HG03159 (cell line): ENCODE measurements around the gene CYP24A1.

ENCODE experiments used
- ATAC-seq: cut with Tn5 transposase; IDR thresholded peaks from one replicate; pipeline ENCODE4 v1.9.1; 2021; ENCODE audit warnings: mild to moderate bottlenecking, moderate library complexity; ENCODE audit not compliant: unreplicated experiment

Gene CYP24A1

GRCh38 chr20:54158856-54159418 lies 14.8 kb downstream of the CYP24A1 start:
- no peak for ATAC-seq

- no peak for ATAC-seq
These were observed 15.6 kb downstream of the CYP24A1 start for GRCh38 chr20:54158226-54158625.

- ATAC-seq: no peak
These were observed 16.6 kb downstream of the CYP24A1 start for GRCh38 chr20:54156981-54157835.

- ATAC-seq: no peak
These were observed 17.3 kb downstream of the CYP24A1 start for GRCh38 chr20:54156522-54156921.

GRCh38 chr20:54155736-54156317 lies 18.0 kb downstream of the CYP24A1 start:
- ATAC-seq: no peak

GRCh38 chr20:54154439-54154838 lies 19.3 kb downstream of the CYP24A1 start:
- no peak for ATAC-seq

- ATAC-seq: no peak
These were observed 19.9 kb downstream of the CYP24A1 start for GRCh38 chr20:54153847-54154246.

GRCh38 chr20:54153041-54153327 lies 20.8 kb downstream of the CYP24A1 start:
- no peak for ATAC-seq

GRCh38 chr20:54152227-54153040 lies 21.4 kb downstream of the CYP24A1 start:
- ATAC-seq: no peak

GRCh38 chr20:54151511-54152226 lies 22.1 kb downstream of the CYP24A1 start:
- no peak for ATAC-seq

- ATAC-seq: no peak
These were observed 22.7 kb downstream of the CYP24A1 start for GRCh38 chr20:54151075-54151439.

GRCh38 chr20:54149765-54150264 lies 24.0 kb downstream of the CYP24A1 start:
- no peak for ATAC-seq

- ATAC-seq: no peak
These were observed 24.6 kb downstream of the CYP24A1 start for GRCh38 chr20:54148947-54149764.

GRCh38 chr20:54146672-54147071 lies 27.1 kb downstream of the CYP24A1 start:
- no peak for ATAC-seq

GRCh38 chr20:54144847-54145414 lies 28.9 kb downstream of the CYP24A1 start:
- no peak for ATAC-seq

GRCh38 chr20:54140927-54141566 lies 32.7 kb downstream of the CYP24A1 start:
- ATAC-seq: no peak

- ATAC-seq: no peak
These were observed 33.3 kb downstream of the CYP24A1 start for GRCh38 chr20:54140486-54140885.

GRCh38 chr20:54140067-54140466 lies 33.7 kb downstream of the CYP24A1 start:
- no peak for ATAC-seq

GRCh38 chr20:54139188-54139587 lies 34.6 kb downstream of the CYP24A1 start:
- no peak for ATAC-seq
